Panc1 (cell line): Measurements from ENCODE around the gene CRELD1.

ENCODE experiments used
- TF ChIP-seq, protein P1 (sequence below), 2 experiments: IDR thresholded peaks; 2 replicates each; pipeline ENCODE4 v1.6.1; 2011 to 2012; ENCODE audit warnings: low read depth in 2 of 2, control low read depth in 1 of 2, low read length in 1 of 2, mild to moderate bottlenecking in 1 of 2, moderate library complexity in 1 of 2; ENCODE audit not compliant: insufficient read depth in 1 of 2
- TF ChIP-seq, protein P2 (sequence below): fragments of 450-650 bp; IDR thresholded peaks from 2 replicates; pipeline ENCODE4 v1.5.1; 2017; ENCODE audit warnings: mild to moderate bottlenecking

GRCh38 chr3:9887480-9887879 is 46.2 kb upstream of the CRELD1 start:
- TF ChIP-seq, protein P1, sequence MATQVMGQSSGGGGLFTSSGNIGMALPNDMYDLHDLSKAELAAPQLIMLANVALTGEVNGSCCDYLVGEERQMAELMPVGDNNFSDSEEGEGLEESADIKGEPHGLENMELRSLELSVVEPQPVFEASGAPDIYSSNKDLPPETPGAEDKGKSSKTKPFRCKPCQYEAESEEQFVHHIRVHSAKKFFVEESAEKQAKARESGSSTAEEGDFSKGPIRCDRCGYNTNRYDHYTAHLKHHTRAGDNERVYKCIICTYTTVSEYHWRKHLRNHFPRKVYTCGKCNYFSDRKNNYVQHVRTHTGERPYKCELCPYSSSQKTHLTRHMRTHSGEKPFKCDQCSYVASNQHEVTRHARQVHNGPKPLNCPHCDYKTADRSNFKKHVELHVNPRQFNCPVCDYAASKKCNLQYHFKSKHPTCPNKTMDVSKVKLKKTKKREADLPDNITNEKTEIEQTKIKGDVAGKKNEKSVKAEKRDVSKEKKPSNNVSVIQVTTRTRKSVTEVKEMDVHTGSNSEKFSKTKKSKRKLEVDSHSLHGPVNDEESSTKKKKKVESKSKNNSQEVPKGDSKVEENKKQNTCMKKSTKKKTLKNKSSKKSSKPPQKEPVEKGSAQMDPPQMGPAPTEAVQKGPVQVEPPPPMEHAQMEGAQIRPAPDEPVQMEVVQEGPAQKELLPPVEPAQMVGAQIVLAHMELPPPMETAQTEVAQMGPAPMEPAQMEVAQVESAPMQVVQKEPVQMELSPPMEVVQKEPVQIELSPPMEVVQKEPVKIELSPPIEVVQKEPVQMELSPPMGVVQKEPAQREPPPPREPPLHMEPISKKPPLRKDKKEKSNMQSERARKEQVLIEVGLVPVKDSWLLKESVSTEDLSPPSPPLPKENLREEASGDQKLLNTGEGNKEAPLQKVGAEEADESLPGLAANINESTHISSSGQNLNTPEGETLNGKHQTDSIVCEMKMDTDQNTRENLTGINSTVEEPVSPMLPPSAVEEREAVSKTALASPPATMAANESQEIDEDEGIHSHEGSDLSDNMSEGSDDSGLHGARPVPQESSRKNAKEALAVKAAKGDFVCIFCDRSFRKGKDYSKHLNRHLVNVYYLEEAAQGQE (IDR thresholded peaks at IDR 0.05; ENCODE audit: insufficient read depth in 1 of 2, low read depth in 2 of 2, low read length in 1 of 2) = no peak
- TF ChIP-seq, protein P2, sequence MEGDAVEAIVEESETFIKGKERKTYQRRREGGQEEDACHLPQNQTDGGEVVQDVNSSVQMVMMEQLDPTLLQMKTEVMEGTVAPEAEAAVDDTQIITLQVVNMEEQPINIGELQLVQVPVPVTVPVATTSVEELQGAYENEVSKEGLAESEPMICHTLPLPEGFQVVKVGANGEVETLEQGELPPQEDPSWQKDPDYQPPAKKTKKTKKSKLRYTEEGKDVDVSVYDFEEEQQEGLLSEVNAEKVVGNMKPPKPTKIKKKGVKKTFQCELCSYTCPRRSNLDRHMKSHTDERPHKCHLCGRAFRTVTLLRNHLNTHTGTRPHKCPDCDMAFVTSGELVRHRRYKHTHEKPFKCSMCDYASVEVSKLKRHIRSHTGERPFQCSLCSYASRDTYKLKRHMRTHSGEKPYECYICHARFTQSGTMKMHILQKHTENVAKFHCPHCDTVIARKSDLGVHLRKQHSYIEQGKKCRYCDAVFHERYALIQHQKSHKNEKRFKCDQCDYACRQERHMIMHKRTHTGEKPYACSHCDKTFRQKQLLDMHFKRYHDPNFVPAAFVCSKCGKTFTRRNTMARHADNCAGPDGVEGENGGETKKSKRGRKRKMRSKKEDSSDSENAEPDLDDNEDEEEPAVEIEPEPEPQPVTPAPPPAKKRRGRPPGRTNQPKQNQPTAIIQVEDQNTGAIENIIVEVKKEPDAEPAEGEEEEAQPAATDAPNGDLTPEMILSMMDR = no peak
